Gastroesophageal sphincter (tissue), 4 donors: ENCODE results near the gene DYNC1LI2. TPM values are rescaled to one million over a fixed set of nuclear protein-coding genes. Genes with fewer than 3 reads are reported as not detected.
A peak's percentile ranks its signal among the peaks of the same experiment; 100 is the strongest.

Experiments
- ATAC-seq: fragments of 150-250 bp; one replicate; pipeline ENCODE4 v1.9.1; 2016; ENCODE audit warnings: mild to moderate bottlenecking, moderate library complexity
- H3K27ac ChIP-seq, 4 donors: fragments of 200-600 bp; sonication (generic) in 3 of 4; 1 replicate in 3 of 4; 2 replicates in 1 of 4; pipeline ENCODE4 v1.5.1; 2016 to 2019
- H3K27me3 ChIP-seq: fragments of 200-600 bp; sonication (generic); one replicate; pipeline ENCODE4 v1.5.1; 2019
- H3K36me3 ChIP-seq, 2 donors: fragments of 200-600 bp; sonication (generic); one replicate each; pipeline ENCODE4 v1.5.1; 2019; ENCODE audit warnings: control low read depth in 1 of 2
- H3K4me1 ChIP-seq, 3 donors: fragments of 200-600 bp; sonication (generic); 1 replicate in 2 of 3; 2 replicates in 1 of 3; pipeline ENCODE4 v1.5.1; 2016 to 2019; ENCODE audit warnings: control low read depth in 2 of 3
- H3K4me3 ChIP-seq, 2 donors: fragments of 200-600 bp; sonication (generic); one replicate each; pipeline ENCODE4 v1.5.1; 2019; ENCODE audit warnings: mild to moderate bottlenecking in 1 of 2, moderate library complexity in 1 of 2
- H3K9me3 ChIP-seq, 3 donors: fragments of 200-600 bp; sonication (generic); one replicate each; pipeline ENCODE4 v1.5.1; 2017 to 2019; ENCODE audit warnings: control low read depth in 2 of 3
- CTCF ChIP-seq, 4 experiments: fragments of 200-600 bp in 2 of 4; fragments of 450-650 bp in 2 of 4; sonication (generic) in 1 of 4; IDR thresholded peaks; one replicate each; pipeline ENCODE4 v1.5.1; 2017 to 2019; ENCODE audit warnings: antibody characterized with exemption in 4 of 4, mild to moderate bottlenecking in 2 of 4, moderate library complexity in 2 of 4
- EP300 ChIP-seq: sonication (generic); formaldehyde crosslinking; IDR thresholded peaks from one replicate; pipeline ENCODE4 v1.6.1; 2017; ENCODE audit warnings: antibody characterized with exemption, mild to moderate bottlenecking
- POLR2A ChIP-seq, 2 donors: fragments of 450-650 bp; IDR thresholded peaks; one replicate each; pipeline ENCODE4 v1.6.1; 2017; ENCODE audit warnings: antibody characterized with exemption in 2 of 2, mild to moderate bottlenecking in 2 of 2, moderate library complexity in 1 of 2
- POLR2AphosphoS5 ChIP-seq: sonication (generic); formaldehyde crosslinking; IDR thresholded peaks from one replicate; pipeline ENCODE4 v1.6.1; 2017; ENCODE audit warnings: antibody characterized with exemption
- WGBS, 2 donors: methylation state at CpG; one replicate each; pipeline ENCODE4 v1.1.5; 2018; ENCODE audit warnings: low coverage in 1 of 2; 5-methylcytosine and 5-hydroxymethylcytosine counted together
- total RNA-seq, 4 donors: library from RNA; depleted of rRNA; stranded (reverse); fragments of >200 nt; gene quantifications; one replicate each; pipeline ENCODE4 v1.1.0, GENCODE V29; 2016

DYNC1LI2 gene
- total RNA-seq, 4 donors from 2014 or later, result 202 to 292 (median 219) TPM

GRCh38 chr16:66717112-66717675, 34.2 kb downstream of the DYNC1LI2 start:
- H3K27me3 ChIP-seq, result no peaks in the 10 kb centered on the region
- H3K27ac ChIP-seq, result no peak overlapping the region
- WGBS, 2 donors, result 27 to 60% methylated on average over 4 to 10 of the region's 12 CpGs
- H3K4me3 ChIP-seq, result no peak overlapping the region
- peak; percentile 46 for ATAC-seq
- peaks cover 0 to 46% of the 10 kb centered on the region in 2 donors for H3K36me3 ChIP-seq
- TF ChIP-seq EP300 (no peak), POLR2AphosphoS5 (no peak), POLR2A (IDR thresholded peaks at IDR 0.05) (no peak), CTCF (IDR thresholded peaks at IDR 0.05) (peak in 3 of 4 experiments; percentile 34 to 53 (median 42))
- H3K4me1 ChIP-seq, result peaks cover 0 to 13% (median 0%) of the 10 kb centered on the region in 3 donors
- H3K9me3 ChIP-seq, result no peaks in the 10 kb centered on the region

GRCh38 chr16:66714654-66715307, 36.6 kb downstream of the DYNC1LI2 start:
- Histone ChIP-seq H3K36me3 (peaks cover 0 to 22% of the 10 kb centered on the region in 2 donors), H3K4me3 (no peak overlapping the region), H3K9me3 (no peaks in the 10 kb centered on the region), H3K4me1 (peaks cover 0 to 13% (median 0%) of the 10 kb centered on the region in 3 donors), H3K27ac (no peak overlapping the region), H3K27me3 (no peaks in the 10 kb centered on the region)
- no peak for TF ChIP-seq POLR2A (IDR thresholded peaks at IDR 0.05)
- no peak for TF ChIP-seq POLR2AphosphoS5
- TF ChIP-seq CTCF (IDR thresholded peaks at IDR 0.05), result no peak
- no peak for TF ChIP-seq EP300
- WGBS, 2 donors, result 39 to 75% methylated on average over 3 to 4 of the region's 6 CpGs
- no peak for ATAC-seq

GRCh38 chr16:66714062-66714461, 37.3 kb downstream of the DYNC1LI2 start:
- Histone ChIP-seq H3K36me3 (peaks cover 0 to 15% of the 10 kb centered on the region in 2 donors), H3K4me1 (peaks cover 0 to 13% (median 0%) of the 10 kb centered on the region in 3 donors), H3K27me3 (no peaks in the 10 kb centered on the region), H3K4me3 (no peak overlapping the region), H3K27ac (no peak overlapping the region), H3K9me3 (no peaks in the 10 kb centered on the region)
- WGBS, 2 donors, result 88 to 91% methylated on average over 4 to 6 of the region's 6 CpGs
- TF ChIP-seq CTCF (IDR thresholded peaks at IDR 0.05) (no peak), EP300 (no peak), POLR2AphosphoS5 (no peak), POLR2A (IDR thresholded peaks at IDR 0.05) (no peak)
- ATAC-seq, result no peak

- Histone ChIP-seq H3K27ac (no peak overlapping the region), H3K9me3 (no peaks in the 10 kb centered on the region), H3K27me3 (no peaks in the 10 kb centered on the region), H3K36me3 (peaks cover 0 to 5% of the 10 kb centered on the region in 2 donors), H3K4me1 (peaks cover 0 to 13% (median 0%) of the 10 kb centered on the region in 3 donors), H3K4me3 (no peak overlapping the region)
- ATAC-seq, result no peak
- no peak for TF ChIP-seq EP300
- TF ChIP-seq POLR2A (IDR thresholded peaks at IDR 0.05), result no peak
- no peak for TF ChIP-seq POLR2AphosphoS5
- no peak for TF ChIP-seq CTCF (IDR thresholded peaks at IDR 0.05)
- WGBS, 2 donors, result 0 to 43% methylated on average over 1 to 2 of the region's 2 CpGs
These were observed 38.3 kb downstream of the DYNC1LI2 start for GRCh38 chr16:66713076-66713475.

GRCh38 chr16:66712512-66712911, 38.9 kb downstream of the DYNC1LI2 start:
- H3K4me3 ChIP-seq, result no peak overlapping the region
- H3K4me1 ChIP-seq, result peaks cover 0 to 13% (median 0%) of the 10 kb centered on the region in 3 donors
- H3K27me3 ChIP-seq, result no peaks in the 10 kb centered on the region
- H3K9me3 ChIP-seq, result no peaks in the 10 kb centered on the region
- no peaks in the 10 kb centered on the region for H3K36me3 ChIP-seq
- TF ChIP-seq POLR2AphosphoS5, result no peak
- TF ChIP-seq EP300, result no peak
- TF ChIP-seq POLR2A (IDR thresholded peaks at IDR 0.05), result no peak
- TF ChIP-seq CTCF (IDR thresholded peaks at IDR 0.05), result no peak
- ATAC-seq, result no peak
- H3K27ac ChIP-seq, result no peak overlapping the region
